ENCODE results near the gene SEMA3D.

GRCh38 chr7:85070967-85071628 is 115.8 kb downstream of the SEMA3D start:
- TF ChIP-seq CTCF (IDR thresholded peaks at IDR 0.05), result no peak
- no peak for TF ChIP-seq EP300 (IDR thresholded peaks at IDR 0.05; ENCODE audit: low read depth)

Measured in transverse colon (tissue), 3 donors.